Muscle of back (tissue), 11 donors: Measurements from ENCODE around the gene BABAM2. TPM values are rescaled to one million over a fixed set of nuclear protein-coding genes. Genes with fewer than 3 reads are reported as not detected.
"Not testable (repeated sequence)": the region's sequence is repeated elsewhere in the genome, so short reads cannot be mapped to it uniquely, and the experiment has no call there.

ENCODE experiments used
- DNase-seq, 3 donors: peaks; one replicate each; pipeline versions ENCODE4 v3.0.0 to v3.0.0-alpha.2; 2013
- polyA plus RNA-seq, 10 donors: library from polyadenylated mRNA; unstranded; fragments of 120-200 nt; gene quantifications; one replicate each; pipeline ENCODE4 v1.2.1, GENCODE V29; 2013; ENCODE audit not compliant: insufficient read length in 10 of 10

Gene BABAM2
- polyA plus RNA-seq, 10 donors: 19.7 to 26.0 (median 23.7) TPM

DNA sequence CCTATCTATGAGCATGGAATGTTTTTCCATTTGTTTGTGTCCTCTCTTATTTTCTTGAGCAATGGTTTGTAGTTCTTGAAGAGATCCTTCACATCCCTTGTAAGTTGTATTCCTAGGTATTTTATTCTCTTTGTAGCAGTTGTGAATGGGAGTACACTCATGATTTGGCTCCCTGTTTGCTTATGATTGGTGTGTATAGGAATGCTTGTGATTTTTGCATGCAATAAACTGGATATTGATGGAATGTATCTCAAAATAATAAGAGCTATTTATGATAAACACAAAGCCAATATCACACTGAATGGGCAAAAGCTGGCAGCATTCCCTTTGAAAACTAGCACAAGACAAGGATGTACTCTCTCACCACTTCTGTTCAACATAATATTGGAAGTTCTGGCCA is 223.2 kb downstream of the BABAM2 start:
- DNase-seq: not testable (repeated sequence)

GRCh38 chr2:28117104-28117596 is 226.6 kb downstream of the BABAM2 start:
- no peak for DNase-seq

- DNase-seq: no peak
These were observed 229.1 kb downstream of the BABAM2 start for GRCh38 chr2:28119631-28120030.

GRCh38 chr2:28128281-28128950 is 237.9 kb downstream of the BABAM2 start:
- DNase-seq: no peak

- peak in 1 of 3 donors; percentile 43 for DNase-seq
These were observed 239.6 kb downstream of the BABAM2 start for GRCh38 chr2:28129955-28130695.

GRCh38 chr2:28133778-28134177 is 243.2 kb downstream of the BABAM2 start:
- DNase-seq: no peak

- no peak for DNase-seq
These were observed 243.8 kb downstream of the BABAM2 start for GRCh38 chr2:28134262-28134812.

DNA sequence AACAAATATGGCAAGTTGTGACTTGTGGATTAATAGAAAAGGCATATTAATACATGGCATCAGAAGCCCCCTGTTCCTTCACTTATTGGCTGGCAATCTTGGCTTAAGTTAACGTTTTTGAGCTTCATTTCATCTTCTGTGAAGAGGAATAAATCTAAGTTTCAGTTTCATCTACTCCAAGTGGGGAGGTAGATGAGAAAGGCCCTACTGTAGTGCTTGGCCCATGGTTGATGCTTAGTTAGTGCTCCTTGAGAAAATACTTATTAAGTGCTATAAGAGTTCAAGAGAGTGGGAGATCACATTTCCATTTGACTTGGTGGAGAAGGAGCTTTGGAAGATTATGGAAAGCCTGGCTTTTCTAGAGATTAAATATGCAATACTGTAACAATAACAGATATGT is 244.3 kb downstream of the BABAM2 start:
- DNase-seq: no peak

DNA sequence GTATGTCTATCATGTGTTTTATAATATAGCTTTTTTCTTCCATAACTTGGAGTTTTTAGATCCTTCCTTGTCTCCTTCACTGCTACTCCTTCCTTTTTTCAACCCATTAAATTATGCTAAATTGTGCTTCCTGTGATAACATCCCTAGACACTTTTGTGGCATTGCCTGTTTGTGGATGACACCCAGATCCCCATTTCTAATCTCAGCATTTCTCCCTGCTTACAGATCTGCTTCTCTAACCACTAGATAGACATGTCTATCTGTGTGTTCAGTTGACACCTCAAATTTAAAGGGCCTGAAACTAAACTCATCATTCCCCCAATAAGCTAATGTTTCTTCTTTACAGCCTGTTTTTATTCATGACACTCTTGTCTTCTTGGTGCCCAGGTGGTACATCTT is 244.8 kb downstream of the BABAM2 start:
- DNase-seq: no peak

DNA sequence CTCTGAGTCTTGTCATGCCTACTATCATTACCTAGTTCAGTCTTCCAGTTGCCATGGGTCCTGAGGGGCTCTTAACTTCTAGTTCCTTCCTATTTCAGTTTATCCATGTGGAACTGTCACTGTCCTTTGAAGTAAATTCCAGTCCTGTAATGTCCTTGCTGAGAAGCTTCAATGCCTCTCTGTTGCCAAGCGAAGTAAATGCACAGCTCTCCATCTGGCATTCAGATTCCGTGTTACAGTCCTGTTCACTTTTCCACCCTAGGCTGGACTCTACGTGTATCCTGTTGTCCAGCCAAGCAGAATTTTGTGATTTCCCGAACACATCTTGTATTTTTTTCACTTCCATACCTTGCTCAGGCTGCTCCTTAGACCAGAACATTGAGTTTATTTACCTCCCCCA is 245.3 kb downstream of the BABAM2 start:
- no peak for DNase-seq

- DNase-seq: no peak
These were observed 246.0 kb downstream of the BABAM2 start for GRCh38 chr2:28136556-28136955.

DNA sequence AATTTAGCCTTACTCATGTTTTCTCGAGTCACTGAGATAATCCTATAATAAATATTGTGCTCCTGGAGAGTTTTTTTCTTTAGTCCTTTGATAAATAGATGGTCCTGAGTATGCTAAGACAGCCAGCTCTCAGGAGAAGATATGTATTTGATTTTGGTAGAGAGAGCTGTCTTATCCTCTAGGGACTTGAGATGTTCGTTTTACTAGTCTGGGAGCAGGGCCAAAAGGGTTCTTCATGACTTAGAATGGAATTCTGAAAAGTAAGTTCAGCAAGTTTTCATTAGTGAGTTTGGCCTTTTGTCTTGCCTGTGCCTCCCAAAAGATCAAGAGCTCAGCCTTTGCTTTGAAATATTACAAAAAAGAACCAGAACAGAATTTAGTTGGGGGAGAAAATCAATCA is 246.7 kb downstream of the BABAM2 start:
- DNase-seq: peak; percentile 71 to 92 (median 88)

DNA sequence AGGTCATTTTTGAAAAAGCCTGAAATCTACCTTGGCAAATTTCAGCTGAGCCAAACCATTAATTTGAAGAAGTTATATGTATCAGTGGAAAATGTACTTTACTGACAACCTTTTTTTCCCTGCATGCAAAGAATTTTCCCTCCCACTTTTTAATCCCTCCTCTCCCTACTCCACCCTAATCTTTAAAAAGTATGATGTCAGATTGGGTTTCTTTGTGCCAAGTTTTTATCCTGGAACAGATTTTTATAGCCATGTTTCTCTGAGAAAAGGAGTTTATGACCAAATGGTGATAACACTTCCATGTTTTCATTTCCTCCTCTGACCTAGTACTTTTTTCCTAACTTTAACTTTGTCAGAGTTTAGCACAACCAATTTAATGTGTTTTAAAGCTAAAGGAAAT is 251.9 kb downstream of the BABAM2 start:
- peak in 2 of 3 donors; percentile 27 to 59 for DNase-seq

DNA sequence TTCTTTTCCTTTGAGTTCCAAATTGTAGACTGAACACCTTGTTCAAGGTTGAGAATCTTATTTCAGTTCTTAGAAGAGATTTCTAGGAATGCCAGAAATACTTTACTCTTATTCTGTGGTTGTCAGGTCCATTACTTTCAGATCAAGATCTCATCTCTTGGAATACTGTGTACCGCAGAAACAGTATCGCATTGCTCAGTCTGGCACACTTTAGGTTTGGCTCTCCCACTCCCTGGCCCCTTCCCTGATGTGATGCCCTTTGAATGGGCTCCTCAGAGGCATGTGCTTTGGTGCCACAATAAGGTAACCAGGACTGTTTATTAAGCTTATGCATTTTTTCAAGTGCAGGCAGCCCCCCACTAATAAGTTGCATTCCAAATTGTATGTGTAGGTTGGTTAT is 257.5 kb downstream of the BABAM2 start:
- DNase-seq: no peak

- DNase-seq: no peak
These were observed 258.0 kb downstream of the BABAM2 start for GRCh38 chr2:28148566-28148965.

DNA sequence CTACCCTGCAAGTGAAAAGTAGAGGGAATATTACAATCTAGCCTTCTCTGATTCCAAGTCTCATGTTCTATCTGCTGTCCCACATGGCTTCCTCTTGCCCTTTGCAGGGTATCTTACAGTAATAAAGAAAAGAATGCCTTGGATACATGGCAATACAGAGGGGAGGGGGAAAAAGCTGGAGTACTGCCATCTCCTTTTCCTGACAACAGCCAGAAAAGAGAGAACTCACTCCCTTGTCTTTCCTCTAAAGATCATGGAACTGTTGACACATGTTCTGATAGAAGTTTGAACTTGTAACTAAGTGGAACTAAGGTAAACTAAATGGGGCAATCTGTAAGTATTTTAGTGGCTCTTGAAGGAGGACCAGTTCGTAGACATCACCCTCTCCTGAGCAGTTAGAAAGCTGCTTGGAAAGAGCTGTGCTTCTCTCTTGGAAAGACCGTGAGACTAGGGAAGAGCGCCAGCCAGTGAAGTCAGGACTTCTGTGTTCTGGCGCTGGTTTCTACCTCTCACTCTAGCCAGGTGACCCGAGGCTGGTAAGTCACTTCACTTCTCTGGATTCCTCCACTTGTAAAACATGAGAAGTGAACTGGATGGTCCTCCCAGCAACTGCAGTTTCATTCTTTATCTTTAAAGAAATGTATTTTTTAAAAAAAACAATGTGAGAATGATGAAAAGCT is 259.8 kb downstream of the BABAM2 start:
- DNase-seq: peak in 1 of 3 donors; percentile 34

- DNase-seq: no peak
These were observed 260.5 kb downstream of the BABAM2 start for GRCh38 chr2:28150994-28151393.

GRCh38 chr2:28152585-28153280 is 262.2 kb downstream of the BABAM2 start:
- peak in 1 of 3 donors; percentile 51 for DNase-seq

GRCh38 chr2:28153851-28154250 is 263.3 kb downstream of the BABAM2 start:
- DNase-seq: no peak

- no peak for DNase-seq
These were observed 264.6 kb downstream of the BABAM2 start for GRCh38 chr2:28155086-28155485.

DNA sequence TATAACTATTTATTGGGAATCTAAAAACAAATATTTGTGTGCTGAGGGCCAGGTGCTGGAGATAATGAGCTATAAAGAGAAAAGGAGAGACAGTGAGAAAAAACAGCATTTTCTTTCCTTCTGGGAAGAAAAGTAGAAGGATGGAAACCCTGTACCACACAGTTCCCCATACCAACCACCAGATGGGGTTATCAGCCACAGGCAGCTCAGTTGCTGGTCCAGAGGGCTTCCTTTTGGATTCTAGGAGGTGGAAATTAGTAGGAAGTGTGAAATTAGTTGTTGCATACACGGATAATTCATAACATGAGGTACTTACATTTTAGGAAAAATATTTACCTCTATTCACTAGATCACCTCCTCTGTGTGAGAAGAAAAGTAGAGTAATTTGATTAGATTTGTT is 265.1 kb downstream of the BABAM2 start:
- DNase-seq: no peak

DNA sequence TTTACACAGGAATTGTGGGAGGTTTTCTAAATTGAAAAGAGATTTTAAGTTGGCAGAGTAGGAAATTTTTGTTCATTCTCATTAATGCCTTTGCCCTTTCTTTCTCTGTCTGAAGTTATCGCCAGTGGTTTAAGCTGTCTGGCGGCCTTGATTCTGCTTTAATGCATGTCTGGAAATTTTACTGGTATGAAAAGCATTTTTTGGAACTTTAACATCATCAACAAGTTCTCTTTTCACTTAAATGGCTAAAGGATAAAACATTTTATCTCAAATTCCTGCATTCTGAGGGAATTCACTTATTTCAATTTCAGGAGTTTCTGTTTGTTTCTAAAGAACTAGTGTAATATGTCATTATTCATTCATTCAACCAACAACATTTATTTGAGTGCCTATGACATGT is 268.3 kb downstream of the BABAM2 start:
- DNase-seq: no peak
